Stimulated activated CD4-positive, alpha-beta T cell treated with anti-CD3 and anti-CD28 coated beads, Interleukin-1b, Interleukin-23, amount 100 ng/mL, for 24 hours (primary cell): ENCODE data around the gene PHF8.

ENCODE experiments used
- DNase-seq, 4 experiments: peaks; one replicate each; pipeline ENCODE4 v3.0.0-alpha.2; 2020; ENCODE audit warnings: low read depth in 4 of 4, low spot score in 1 of 4

Gene PHF8

GRCh38 chrX:54044126-54044876 is at the start of gene PHF8:
TSS of gene PHF8 (minus strand) at chrX:54044473. CDS start at chrX:54042728, 1,745 bp downstream.
- peak; percentile 74 to 90 (median 85) for DNase-seq

- no peak for DNase-seq
These were observed 49.3 kb upstream of the PHF8 start for GRCh38 chrX:54093571-54093970.

GRCh38 chrX:54093159-54093558 is 48.9 kb upstream of the PHF8 start:
- DNase-seq, result no peak

GRCh38 chrX:54090880-54091279 is 46.6 kb upstream of the PHF8 start:
- DNase-seq, result no peak

GRCh38 chrX:54089191-54089590 is 44.9 kb upstream of the PHF8 start:
- no peak for DNase-seq

- DNase-seq, result no peak
These were observed 43.4 kb upstream of the PHF8 start for GRCh38 chrX:54087661-54088060.

GRCh38 chrX:54085666-54086065 is 41.4 kb upstream of the PHF8 start:
- DNase-seq, result no peak

GRCh38 chrX:54076903-54077302 is 32.6 kb upstream of the PHF8 start:
- DNase-seq, result no peak

- no peak for DNase-seq
These were observed 30.6 kb upstream of the PHF8 start for GRCh38 chrX:54074826-54075225.

GRCh38 chrX:54067766-54068165 is 23.5 kb upstream of the PHF8 start:
- no peak for DNase-seq

- DNase-seq, result no peak
These were observed 22.6 kb upstream of the PHF8 start for GRCh38 chrX:54066841-54067240.

- DNase-seq, result no peak
These were observed 20.3 kb upstream of the PHF8 start for GRCh38 chrX:54064564-54064963.

GRCh38 chrX:54063361-54063760 is 19.1 kb upstream of the PHF8 start:
- DNase-seq, result no peak

- no peak for DNase-seq
These were observed 5.5 kb upstream of the PHF8 start for GRCh38 chrX:54049801-54050200.

- no peak for DNase-seq
These were observed 4.1 kb upstream of the PHF8 start for GRCh38 chrX:54048412-54048811.

GRCh38 chrX:54045563-54046228 is 1.4 kb upstream of the PHF8 start:
- DNase-seq, result no peak

GRCh38 chrX:54044877-54045338 is 635 bp upstream of the PHF8 start:
- no peak for DNase-seq

GRCh38 chrX:54043541-54044125 is 640 bp downstream of the PHF8 start:
- peak in 2 of 4 experiments; percentile 4 to 7 for DNase-seq

- no peak for DNase-seq
These were observed 1.2 kb downstream of the PHF8 start for GRCh38 chrX:54043056-54043455.

- DNase-seq, result peak in 2 of 4 experiments; percentile 11
These were observed 1.7 kb downstream of the PHF8 start for GRCh38 chrX:54042609-54043021.

- DNase-seq, result no peak
These were observed 13.9 kb downstream of the PHF8 start for GRCh38 chrX:54030329-54030728.

GRCh38 chrX:54029529-54030143 is 14.6 kb downstream of the PHF8 start:
- no peak for DNase-seq
